Uterus (tissue), 2 donors: Measurements from ENCODE around the gene CDKN2AIP.

Experiments
- POLR2A ChIP-seq, 2 donors: fragments of 450-650 bp; IDR thresholded peaks; one replicate each; pipeline ENCODE4 v1.6.1; 2016; ENCODE audit warnings: antibody characterized with exemption in 2 of 2, mild to moderate bottlenecking in 1 of 2, moderate library complexity in 1 of 2
- TF ChIP-seq, protein P1 (sequence below), 4 experiments: fragments of 200-600 bp in 2 of 4; fragments of 450-650 bp in 2 of 4; sonication (generic) in 2 of 4; IDR thresholded peaks; one replicate each; pipeline ENCODE4 v1.5.1; 2016 to 2019; ENCODE audit warnings: antibody characterized with exemption in 4 of 4, mild to moderate bottlenecking in 2 of 4, moderate library complexity in 1 of 4

DNA sequence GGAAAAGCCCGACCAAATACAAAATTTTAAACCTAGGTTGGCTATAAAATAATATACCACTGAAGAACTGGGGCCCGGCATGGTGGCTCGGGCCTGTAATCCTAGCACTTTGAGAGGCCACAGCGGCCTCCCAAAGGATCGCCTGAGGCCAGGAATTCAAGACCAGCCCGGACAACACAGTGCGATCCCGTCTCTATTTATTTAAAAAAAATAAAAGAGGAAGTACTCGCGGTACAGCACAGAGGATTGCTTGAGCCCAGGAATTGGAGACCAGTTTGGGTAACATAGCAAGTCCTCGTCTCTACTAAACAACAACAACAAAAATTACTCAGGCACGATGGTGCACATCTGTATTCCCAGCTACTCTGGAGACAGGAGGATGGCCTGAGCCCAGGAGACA, 44.8 kb upstream of the CDKN2AIP start:
- TF ChIP-seq, protein P1, sequence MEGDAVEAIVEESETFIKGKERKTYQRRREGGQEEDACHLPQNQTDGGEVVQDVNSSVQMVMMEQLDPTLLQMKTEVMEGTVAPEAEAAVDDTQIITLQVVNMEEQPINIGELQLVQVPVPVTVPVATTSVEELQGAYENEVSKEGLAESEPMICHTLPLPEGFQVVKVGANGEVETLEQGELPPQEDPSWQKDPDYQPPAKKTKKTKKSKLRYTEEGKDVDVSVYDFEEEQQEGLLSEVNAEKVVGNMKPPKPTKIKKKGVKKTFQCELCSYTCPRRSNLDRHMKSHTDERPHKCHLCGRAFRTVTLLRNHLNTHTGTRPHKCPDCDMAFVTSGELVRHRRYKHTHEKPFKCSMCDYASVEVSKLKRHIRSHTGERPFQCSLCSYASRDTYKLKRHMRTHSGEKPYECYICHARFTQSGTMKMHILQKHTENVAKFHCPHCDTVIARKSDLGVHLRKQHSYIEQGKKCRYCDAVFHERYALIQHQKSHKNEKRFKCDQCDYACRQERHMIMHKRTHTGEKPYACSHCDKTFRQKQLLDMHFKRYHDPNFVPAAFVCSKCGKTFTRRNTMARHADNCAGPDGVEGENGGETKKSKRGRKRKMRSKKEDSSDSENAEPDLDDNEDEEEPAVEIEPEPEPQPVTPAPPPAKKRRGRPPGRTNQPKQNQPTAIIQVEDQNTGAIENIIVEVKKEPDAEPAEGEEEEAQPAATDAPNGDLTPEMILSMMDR (IDR thresholded peaks at IDR 0.05): no peak
- no peak for TF ChIP-seq POLR2A (IDR thresholded peaks at IDR 0.05)
